Measurements from ENCODE around the gene PIGK.

DNA sequence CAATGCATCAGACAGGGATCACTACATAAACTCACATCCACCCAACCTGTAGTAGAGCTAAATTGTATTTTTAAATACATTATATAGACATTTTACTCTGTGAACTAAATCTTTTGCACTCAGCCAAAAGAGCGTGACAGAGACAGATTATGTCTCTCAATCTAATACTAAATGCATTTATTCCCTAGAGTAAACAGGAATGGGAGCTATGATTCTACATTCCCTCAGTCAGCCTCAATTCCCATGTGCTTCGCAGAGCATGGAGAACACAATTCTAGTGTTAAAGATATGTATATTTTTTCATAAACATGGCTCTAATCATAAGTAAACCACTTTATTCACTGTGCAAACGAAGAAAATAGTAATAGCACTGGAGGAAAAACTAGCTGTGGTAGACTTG, 16.5 kb downstream of the PIGK start:
- TF ChIP-seq CTCF (conservative IDR thresholded peaks at IDR 0.05; ENCODE audit: low read depth, low read length) (no peak), POLR2A (IDR thresholded peaks at IDR 0.05; ENCODE audit: low read depth, low read length) (no peak), MXI1 (IDR thresholded peaks at IDR 0.05; ENCODE audit: borderline replicate concordance, low read depth, low read length) (no peak), SMC3 (IDR thresholded peaks at IDR 0.05; ENCODE audit: low read depth, low read length) (no peak), MAZ (IDR thresholded peaks at IDR 0.05; ENCODE audit: borderline replicate concordance, low read depth, low read length) (no peak), RAD21 (IDR thresholded peaks at IDR 0.05; ENCODE audit: low read length) (no peak), CEBPB (IDR thresholded peaks at IDR 0.05; ENCODE audit: low read depth, low read length) (no peak), BHLHE40 (IDR thresholded peaks at IDR 0.05; ENCODE audit: low read depth, low read length) (no peak), RCOR1 (IDR thresholded peaks at IDR 0.05; ENCODE audit: insufficient replicate concordance, low read length) (no peak), MAFK (IDR thresholded peaks at IDR 0.05; ENCODE audit: low read depth, low read length) (no peak)

Data from IMR-90 (cell line).